Measurements from ENCODE around the gene CYB5R3. TPM values are rescaled to one million over a fixed set of nuclear protein-coding genes. Genes with fewer than 3 reads are reported as not detected.
A peak's percentile ranks its signal among the peaks of the same experiment; 100 is the strongest.

CYB5R3 gene
- total and polyA plus RNA-seq, 4 donors: 49.4 to 210 (median 134) TPM

GRCh38 chr22:42614312-42615091 lies 34.7 kb downstream of the CYB5R3 start, which contains the start of gene POLDIP3:
TSS of gene POLDIP3 (minus strand) at chr22:42614883. CDS start at chr22:42614857, 26 bp downstream.
- Histone ChIP-seq H3K27ac (ENCODE audit: low read depth in 1 of 2, low read length in 2 of 2) (peak within 1 kb of the TSS; percentile 89 to 98), H3K9me3 (ENCODE audit: control insufficient read depth in 4 of 4, low read length in 3 of 4) (no peaks in the 10 kb centered on the region), H3K4me1 (ENCODE audit: control insufficient read depth in 4 of 4, insufficient read depth in 4 of 4, low read length in 3 of 4) (peaks cover 6 to 43% (median 31%) of the 10 kb centered on the region in 4 donors), H3K36me3 (ENCODE audit: control insufficient read depth in 4 of 4, insufficient read depth in 3 of 4, low read depth in 1 of 4, low read length in 3 of 4) (peaks cover 0 to 6% (median 2%) of the 10 kb centered on the region in 4 donors), H3K27me3 (ENCODE audit: control insufficient read depth in 4 of 4, insufficient read depth in 4 of 4, low read length in 3 of 4) (no peaks in the 10 kb centered on the region), H3K4me3 (ENCODE audit: low read depth in 1 of 3, low read length in 3 of 3) (peak within 1 kb of the TSS; percentile 69 to 96 (median 86)), H3K9ac (ENCODE audit: low read depth in 1 of 2, low read length in 2 of 2) (peak within 1 kb of the TSS; percentile 87 to 97)
- DNase-seq (ENCODE audit: low spot score): peak; percentile 99
- under 1% methylated on average over 85 of the region's 85 CpGs for WGBS
- TF ChIP-seq FOXA1 (IDR thresholded peaks at IDR 0.05) (no peak), MAX (IDR thresholded peaks at IDR 0.05) (no peak), GABPA (IDR thresholded peaks at IDR 0.05 in 1 of 2, conservative IDR thresholded peaks at IDR 0.05 in 1 of 2) (peak; percentile 92 to 98), TAF1 (conservative IDR thresholded peaks at IDR 0.05) (no peak), JUND (IDR thresholded peaks at IDR 0.05) (no peak), YY1 (IDR thresholded peaks at IDR 0.05) (peak; percentile 98), NR2F2 (IDR thresholded peaks at IDR 0.05) (no peak), FOXA2 (IDR thresholded peaks at IDR 0.05) (no peak), SP1 (IDR thresholded peaks at IDR 0.05) (no peak), RAD21 (IDR thresholded peaks at IDR 0.05) (no peak), ZBTB33 (IDR thresholded peaks at IDR 0.05) (peak; percentile 100), RXRA (IDR thresholded peaks at IDR 0.05) (no peak), HNF4G (IDR thresholded peaks at IDR 0.05) (no peak), REST (IDR thresholded peaks at IDR 0.05) (no peak), ATF3 (IDR thresholded peaks at IDR 0.05) (no peak), EGR1 (IDR thresholded peaks at IDR 0.05; ENCODE audit: low read depth in 2 of 2) (peak in 1 of 2 donors; percentile 23), HNF4A (conservative IDR thresholded peaks at IDR 0.05) (no peak)
- TF ChIP-seq, protein P1, sequence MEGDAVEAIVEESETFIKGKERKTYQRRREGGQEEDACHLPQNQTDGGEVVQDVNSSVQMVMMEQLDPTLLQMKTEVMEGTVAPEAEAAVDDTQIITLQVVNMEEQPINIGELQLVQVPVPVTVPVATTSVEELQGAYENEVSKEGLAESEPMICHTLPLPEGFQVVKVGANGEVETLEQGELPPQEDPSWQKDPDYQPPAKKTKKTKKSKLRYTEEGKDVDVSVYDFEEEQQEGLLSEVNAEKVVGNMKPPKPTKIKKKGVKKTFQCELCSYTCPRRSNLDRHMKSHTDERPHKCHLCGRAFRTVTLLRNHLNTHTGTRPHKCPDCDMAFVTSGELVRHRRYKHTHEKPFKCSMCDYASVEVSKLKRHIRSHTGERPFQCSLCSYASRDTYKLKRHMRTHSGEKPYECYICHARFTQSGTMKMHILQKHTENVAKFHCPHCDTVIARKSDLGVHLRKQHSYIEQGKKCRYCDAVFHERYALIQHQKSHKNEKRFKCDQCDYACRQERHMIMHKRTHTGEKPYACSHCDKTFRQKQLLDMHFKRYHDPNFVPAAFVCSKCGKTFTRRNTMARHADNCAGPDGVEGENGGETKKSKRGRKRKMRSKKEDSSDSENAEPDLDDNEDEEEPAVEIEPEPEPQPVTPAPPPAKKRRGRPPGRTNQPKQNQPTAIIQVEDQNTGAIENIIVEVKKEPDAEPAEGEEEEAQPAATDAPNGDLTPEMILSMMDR (IDR thresholded peaks at IDR 0.05; ENCODE audit: low read depth, low read length, missing input control): peak; percentile 22

Data from liver (tissue), 9 donors.